Mesendoderm (in vitro differentiated cells): Measurements from ENCODE around the gene YPEL3.
"Not testable (repeated sequence)": the region's sequence is repeated elsewhere in the genome, so short reads cannot be mapped to it uniquely, and the experiment has no call there.

Source experiments
- DNase-seq: peaks from one replicate; pipeline ENCODE4 v3.0.0; 2013
- H2AK5ac ChIP-seq: 2 replicates; pipeline ENCODE4 v1.6.1; 2013; ENCODE audit warnings: low read length, inconsistent platforms
- H2BK120ac ChIP-seq: 2 replicates; pipeline ENCODE4 v1.6.1; 2013; ENCODE audit warnings: low read depth, mild to moderate bottlenecking, low read length, moderate library complexity, mixed read lengths
- H2BK15ac ChIP-seq: replicated peaks from 2 replicates; pipeline ENCODE4 v1.6.1; 2013; ENCODE audit warnings: low read depth, mild to moderate bottlenecking, moderate library complexity
- H2BK5ac ChIP-seq: 2 replicates; pipeline ENCODE4 v1.6.1; 2013; ENCODE audit warnings: low read length, inconsistent platforms
- H3K18ac ChIP-seq: 2 replicates; pipeline ENCODE4 v1.6.1; 2013; ENCODE audit warnings: mild to moderate bottlenecking, low read length, mixed read lengths
- H3K23ac ChIP-seq: one replicate; pipeline ENCODE4 v1.6.1; 2013; ENCODE audit warnings: low read length
- H3K27ac ChIP-seq: 2 replicates; pipeline ENCODE4 v1.5.1; 2013; ENCODE audit warnings: low read depth, mild to moderate bottlenecking, inconsistent platforms, low read length, moderate library complexity
- H3K27me3 ChIP-seq: 2 replicates; pipeline ENCODE4 v1.6.1; 2013; ENCODE audit warnings: low read length, control low read depth, mild to moderate bottlenecking, inconsistent platforms; ENCODE audit not compliant: insufficient read depth, poor library complexity
- H3K36me3 ChIP-seq: 2 replicates; pipeline ENCODE4 v1.6.1; 2013; ENCODE audit warnings: low read length, inconsistent platforms; ENCODE audit not compliant: control insufficient read depth, insufficient read depth
- H3K4ac ChIP-seq: one replicate; pipeline ENCODE4 v1.6.1; 2013; ENCODE audit warnings: low read depth, mild to moderate bottlenecking, low read length, moderate library complexity
- H3K4me1 ChIP-seq: 2 replicates; pipeline ENCODE4 v1.6.1; 2013; ENCODE audit warnings: low read depth, low read length, inconsistent platforms; ENCODE audit not compliant: control insufficient read depth
- H3K4me2 ChIP-seq: 2 replicates; pipeline ENCODE4 v1.6.1; 2013; ENCODE audit warnings: low read length
- H3K4me3 ChIP-seq: 2 replicates; pipeline ENCODE4 v1.5.1; 2013; ENCODE audit warnings: mild to moderate bottlenecking, low read length
- H3K56ac ChIP-seq: one replicate; pipeline ENCODE4 v1.6.1; 2013; ENCODE audit warnings: low read length
- H3K79me1 ChIP-seq: 2 replicates; pipeline ENCODE4 v1.6.1; 2013; ENCODE audit warnings: low read length, inconsistent platforms
- H3K79me2 ChIP-seq: 2 replicates; pipeline ENCODE4 v1.6.1; 2013; ENCODE audit warnings: mild to moderate bottlenecking, low read length; ENCODE audit not compliant: control insufficient read depth, insufficient read depth
- H3K9ac ChIP-seq: 2 replicates; pipeline ENCODE4 v1.6.1; 2013; ENCODE audit warnings: low read length, inconsistent platforms
- H4K5ac ChIP-seq: one replicate; pipeline ENCODE4 v1.6.1; 2013; ENCODE audit warnings: low read length
- H4K8ac ChIP-seq: one replicate; pipeline ENCODE4 v1.6.1; 2013; ENCODE audit warnings: low read depth, mild to moderate bottlenecking, control low read depth, low read length, moderate library complexity
- WGBS: extraction: QIAGEN DNeasy Blood & Tissue Kit; methylation state at CpG from one replicate; pipeline ENCODE4 v1.1.7; 2013; ENCODE audit warnings: low lambda C conversion rate, missing lambda C conversion rate; ENCODE audit not compliant: insufficient coverage; ENCODE audit errors: extremely low coverage; 5-methylcytosine and 5-hydroxymethylcytosine counted together

The YPEL3 gene

GRCh38 chr16:30115238-30115637 lies 19.2 kb upstream of the YPEL3 start:
- Histone ChIP-seq H3K9ac (no peak overlapping the region), H4K5ac (no peak overlapping the region), H3K79me2 (no peaks in the 10 kb centered on the region), H3K4me2 (no peak overlapping the region), H2BK5ac (no peak overlapping the region), H3K18ac (no peak overlapping the region), H2BK15ac (no peak overlapping the region), H3K36me3 (peaks cover 7% of the 10 kb centered on the region), H3K79me1 (no peaks in the 10 kb centered on the region), H2BK120ac (no peak overlapping the region), H3K56ac (no peak overlapping the region), H3K4me1 (no peaks in the 10 kb centered on the region), H3K4ac (no peak overlapping the region), H3K27ac (no peak overlapping the region), H2AK5ac (no peak overlapping the region), H3K4me3 (no peak overlapping the region), H3K27me3 (no peaks in the 10 kb centered on the region), H4K8ac (no peak overlapping the region), H3K23ac (no peak overlapping the region)
- no CpG with 5 or more reads among the region's 7 CpGs for WGBS
- no peak for DNase-seq

- H3K4me2 ChIP-seq, H3K79me2 ChIP-seq, H3K79me1 ChIP-seq, H3K4me3 ChIP-seq, H3K9ac ChIP-seq, H3K27me3 ChIP-seq, H3K18ac ChIP-seq, H2BK5ac ChIP-seq, DNase-seq, H3K23ac ChIP-seq, H3K56ac ChIP-seq, H3K36me3 ChIP-seq, H3K4me1 ChIP-seq, H3K27ac ChIP-seq, H3K4ac ChIP-seq, H2BK15ac ChIP-seq, H4K5ac ChIP-seq, H2BK120ac ChIP-seq, H2AK5ac ChIP-seq, H4K8ac ChIP-seq: not testable (repeated sequence)
- no CpG with 5 or more reads among the region's 7 CpGs for WGBS
Observed at GRCh38 chr16:30114833-30115232, 18.8 kb upstream of the YPEL3 start.

GRCh38 chr16:30114411-30114810 lies 18.4 kb upstream of the YPEL3 start:
- H2BK5ac ChIP-seq: no peak overlapping the region
- no peak for DNase-seq
- H3K4me2 ChIP-seq: no peak overlapping the region
- no peak overlapping the region for H3K18ac ChIP-seq
- no peak overlapping the region for H4K8ac ChIP-seq
- H3K4me1 ChIP-seq: no peaks in the 10 kb centered on the region
- no peak overlapping the region for H4K5ac ChIP-seq
- H3K79me2 ChIP-seq: no peaks in the 10 kb centered on the region
- no peak overlapping the region for H2BK120ac ChIP-seq
- H3K79me1 ChIP-seq: no peaks in the 10 kb centered on the region
- H3K4ac ChIP-seq: no peak overlapping the region
- H2AK5ac ChIP-seq: no peak overlapping the region
- no peak overlapping the region for H2BK15ac ChIP-seq
- no peak overlapping the region for H3K9ac ChIP-seq
- H3K27ac ChIP-seq: no peak overlapping the region
- no peak overlapping the region for H3K56ac ChIP-seq
- no peaks in the 10 kb centered on the region for H3K27me3 ChIP-seq
- H3K23ac ChIP-seq: no peak overlapping the region
- peaks cover 6% of the 10 kb centered on the region for H3K36me3 ChIP-seq
- WGBS: no CpG with 5 or more reads among the region's 11 CpGs
- H3K4me3 ChIP-seq: no peak overlapping the region

- Histone ChIP-seq H3K4me2 (no peak overlapping the region), H3K4ac (no peak overlapping the region), H4K8ac (no peak overlapping the region), H2AK5ac (no peak overlapping the region), H3K18ac (no peak overlapping the region), H3K4me3 (no peak overlapping the region), H4K5ac (no peak overlapping the region), H2BK5ac (no peak overlapping the region), H3K56ac (no peak overlapping the region), H2BK15ac (no peak overlapping the region), H3K36me3 (peaks cover 4% of the 10 kb centered on the region), H3K23ac (no peak overlapping the region), H2BK120ac (no peak overlapping the region), H3K27ac (no peak overlapping the region), H3K79me1 (no peaks in the 10 kb centered on the region), H3K4me1 (no peaks in the 10 kb centered on the region), H3K79me2 (no peaks in the 10 kb centered on the region), H3K27me3 (no peaks in the 10 kb centered on the region), H3K9ac (no peak overlapping the region)
- WGBS: no CpG with 5 or more reads among the region's 20 CpGs
- no peak for DNase-seq
Observed at GRCh38 chr16:30113711-30114333, 17.8 kb upstream of the YPEL3 start.

- Histone ChIP-seq H3K4ac (no peak within 1 kb of the TSS), H3K4me1 (no peaks in the 10 kb centered on the region), H2BK15ac (no peak within 1 kb of the TSS), H2BK5ac (no peak within 1 kb of the TSS), H3K56ac (no peak within 1 kb of the TSS), H2BK120ac (no peak within 1 kb of the TSS), H3K9ac (no peak within 1 kb of the TSS), H4K8ac (no peak within 1 kb of the TSS), H3K79me2 (no peaks in the 10 kb centered on the region), H2AK5ac (no peak within 1 kb of the TSS), H3K4me3 (no peak within 1 kb of the TSS), H3K18ac (no peak within 1 kb of the TSS), H4K5ac (no peak within 1 kb of the TSS), H3K36me3 (peaks cover 4% of the 10 kb centered on the region), H3K4me2 (no peak within 1 kb of the TSS), H3K27me3 (no peaks in the 10 kb centered on the region), H3K27ac (no peak within 1 kb of the TSS), H3K23ac (no peak within 1 kb of the TSS), H3K79me1 (no peaks in the 10 kb centered on the region)
- no CpG with 5 or more reads among the region's 20 CpGs for WGBS
- DNase-seq: no peak
Observed at GRCh38 chr16:30113031-30113710, 17.2 kb upstream of the YPEL3 start, which contains the start of gene GDPD3. Gene GDPD3 (minus strand): TSS chr16:30113537. CDS start chr16:30113478, 59 bp downstream.
